ENCODE data around the gene TTC5. TPM values are rescaled to one million over a fixed set of nuclear protein-coding genes. Genes with fewer than 3 reads are reported as not detected.

The TTC5 gene
- polyA plus RNA-seq, 1 donor (not counting 4 experiments of a cell fraction or from before 2014, with no cell fraction given): 19.2 TPM

- Histone ChIP-seq H3K79me2 (ENCODE audit: control insufficient read depth, insufficient read depth, low read length) (no peaks in the 10 kb centered on the region), H3K36me3 (ENCODE audit: control insufficient read depth in 2 of 2, extremely low read depth in 1 of 2, insufficient read depth in 2 of 2, low read length in 2 of 2) (no peaks in the 10 kb centered on the region), H2AFZ (ENCODE audit: control insufficient read depth, low read length) (peak overlapping the region; percentile 74), H3K27me3 (ENCODE audit: control insufficient read depth, extremely low read depth, insufficient read depth, low read length) (no peaks in the 10 kb centered on the region), H3K9ac (ENCODE audit: control insufficient read depth, extremely low read depth, insufficient read depth, low read length) (no peak overlapping the region), H3K27ac (ENCODE audit: control insufficient read depth, insufficient read depth, low read length) (no peak overlapping the region), H3K4me3 (ENCODE audit: control insufficient read depth in 2 of 3, extremely low read depth in 1 of 3, insufficient read depth in 2 of 3, low read depth in 1 of 3, low read length in 3 of 3) (no peak overlapping the region), H3K9me3 (ENCODE audit: control insufficient read depth, low read depth, low read length) (no peaks in the 10 kb centered on the region), H3K4me2 (ENCODE audit: control insufficient read depth, extremely low read depth, insufficient read depth, low read depth, low read length) (no peak overlapping the region), H3K4me1 (ENCODE audit: control insufficient read depth, extremely low read depth, insufficient read depth, low read length) (no peaks in the 10 kb centered on the region), H4K20me1 (ENCODE audit: control insufficient read depth, extremely low read depth, insufficient read depth, low read length) (no peaks in the 10 kb centered on the region), H3K9me1 (ENCODE audit: control insufficient read depth, extremely low read depth, insufficient read depth, low read length) (no peaks in the 10 kb centered on the region)
- dilution Hi-C loops (cut with MboI; ENCODE audit: extremely low pct_ligation_motif_present, low sequenced_read_pairs): no loop called here
- DNase-seq (ENCODE audit: low read depth, low spot score) (no peak), FAIRE-seq (no peak)
- TF ChIP-seq CTCF (optimal IDR thresholded peaks at IDR 0.05 in 1 of 3, IDR thresholded peaks at IDR 0.05 in 1 of 3, conservative IDR thresholded peaks at IDR 0.05 in 1 of 3; ENCODE audit: extremely low read depth in 1 of 3, insufficient read depth in 2 of 3, low read length in 3 of 3) (no peak), EZH2 (IDR thresholded peaks at IDR 0.05; ENCODE audit: low read length) (no peak)
Measured at GRCh38 chr14:20278414-20278813, 27.3 kb downstream of the TTC5 start.

- Histone ChIP-seq H3K9ac (ENCODE audit: control insufficient read depth, extremely low read depth, insufficient read depth, low read length) (no peak overlapping the region), H2AFZ (ENCODE audit: control insufficient read depth, low read length) (no peak overlapping the region), H3K9me3 (ENCODE audit: control insufficient read depth, low read depth, low read length) (peaks cover 2% of the 10 kb centered on the region), H3K4me1 (ENCODE audit: control insufficient read depth, extremely low read depth, insufficient read depth, low read length) (no peaks in the 10 kb centered on the region), H3K36me3 (ENCODE audit: control insufficient read depth in 2 of 2, extremely low read depth in 1 of 2, insufficient read depth in 2 of 2, low read length in 2 of 2) (no peaks in the 10 kb centered on the region), H3K4me3 (ENCODE audit: control insufficient read depth in 2 of 3, extremely low read depth in 1 of 3, insufficient read depth in 2 of 3, low read depth in 1 of 3, low read length in 3 of 3) (no peak overlapping the region), H3K27me3 (ENCODE audit: control insufficient read depth, extremely low read depth, insufficient read depth, low read length) (no peaks in the 10 kb centered on the region), H3K9me1 (ENCODE audit: control insufficient read depth, extremely low read depth, insufficient read depth, low read length) (no peaks in the 10 kb centered on the region), H3K27ac (ENCODE audit: control insufficient read depth, insufficient read depth, low read length) (no peak overlapping the region), H3K4me2 (ENCODE audit: control insufficient read depth, extremely low read depth, insufficient read depth, low read depth, low read length) (no peak overlapping the region), H3K79me2 (ENCODE audit: control insufficient read depth, insufficient read depth, low read length) (no peaks in the 10 kb centered on the region), H4K20me1 (ENCODE audit: control insufficient read depth, extremely low read depth, insufficient read depth, low read length) (no peaks in the 10 kb centered on the region)
- no peak for DNase-seq (ENCODE audit: low read depth, low spot score)
- no peak for TF ChIP-seq CTCF (optimal IDR thresholded peaks at IDR 0.05 in 1 of 3, IDR thresholded peaks at IDR 0.05 in 1 of 3, conservative IDR thresholded peaks at IDR 0.05 in 1 of 3; ENCODE audit: extremely low read depth in 1 of 3, insufficient read depth in 2 of 3, low read length in 3 of 3)
- TF ChIP-seq EZH2 (IDR thresholded peaks at IDR 0.05; ENCODE audit: low read length): no peak
- FAIRE-seq: no peak
- dilution Hi-C loops (cut with MboI; ENCODE audit: extremely low pct_ligation_motif_present, low sequenced_read_pairs): no loop called here
Measured at GRCh38 chr14:20277409-20277808, 28.3 kb downstream of the TTC5 start.
